ENCODE data around the gene MXRA7.

GRCh38 chr17:76707985-76708807, 2.6 kb downstream of the MXRA7 start:
- TF ChIP-seq CTCF (IDR thresholded peaks at IDR 0.05), result no peak
- no peak for TF ChIP-seq POLR2A (IDR thresholded peaks at IDR 0.05)
- no peak for TF ChIP-seq EP300 (IDR thresholded peaks at IDR 0.05)
- no peak for TF ChIP-seq POLR2AphosphoS5 (IDR thresholded peaks at IDR 0.05)
